Natural killer cell (primary cell): Measurements from ENCODE around the gene KLF3. TPM values are rescaled to one million over a fixed set of nuclear protein-coding genes. Genes with fewer than 3 reads are reported as not detected.

Source experiments
- ATAC-seq, 3 donors: fragments of 150-1000 bp in 2 of 3; fragments of 200-7000 bp in 1 of 3; cut with Tn5 transposase; 1 replicate in 1 of 3; 2 replicates in 2 of 3; pipeline ENCODE4 v1.10.0; 2021; ENCODE audit warnings: mild to moderate bottlenecking in 2 of 3, moderate library complexity in 2 of 3
- DNase-seq, 2 donors: peaks; one replicate each; pipeline versions ENCODE4 v3.0.0 to v3.0.0-alpha.2; 2013 to 2021; ENCODE audit warnings: mixed read lengths in 1 of 2
- H3K27ac ChIP-seq: one replicate; pipeline ENCODE4 v1.5.1; 2013; ENCODE audit warnings: mild to moderate bottlenecking, low read length
- H3K27me3 ChIP-seq: one replicate; pipeline ENCODE4 v1.6.1; 2013; ENCODE audit warnings: low read length; ENCODE audit not compliant: control insufficient read depth, insufficient read depth
- H3K36me3 ChIP-seq: one replicate; pipeline ENCODE4 v1.6.1; 2013; ENCODE audit warnings: low read length; ENCODE audit not compliant: control insufficient read depth, insufficient read depth
- H3K4me1 ChIP-seq: one replicate; pipeline ENCODE4 v1.6.1; 2013; ENCODE audit warnings: low read length; ENCODE audit not compliant: control insufficient read depth, insufficient read depth
- H3K4me3 ChIP-seq: one replicate; pipeline ENCODE4 v1.5.1; 2013; ENCODE audit warnings: low read length
- H3K9me3 ChIP-seq: one replicate; pipeline ENCODE4 v1.6.1; 2013; ENCODE audit warnings: low read length; ENCODE audit not compliant: control insufficient read depth, insufficient read depth
- H3K27ac Mint-ChIP-seq, 2 donors: one replicate each; pipeline ENCODE4 v1.8.0; 2022; ENCODE audit warnings: mild to moderate bottlenecking in 2 of 2, mixed read lengths in 2 of 2, moderate library complexity in 1 of 2
- H3K27me3 Mint-ChIP-seq, 2 donors: one replicate each; pipeline ENCODE4 v1.8.0; 2022; ENCODE audit warnings: low read depth in 2 of 2, mixed read lengths in 2 of 2
- H3K36me3 Mint-ChIP-seq: one replicate; pipeline ENCODE4 v1.8.0; 2022; ENCODE audit warnings: mixed read lengths
- H3K4me1 Mint-ChIP-seq, 2 donors: one replicate each; pipeline ENCODE4 v1.8.0; 2022; ENCODE audit warnings: mixed read lengths in 2 of 2
- H3K4me3 Mint-ChIP-seq: one replicate; pipeline ENCODE4 v1.8.0; 2022; ENCODE audit warnings: mild to moderate bottlenecking, moderate library complexity, mixed read lengths
- H3K9me3 Mint-ChIP-seq, 2 donors: one replicate each; pipeline ENCODE4 v1.8.0; 2022; ENCODE audit warnings: mixed read lengths in 2 of 2
- CTCF ChIP-seq: fragments of 200-600 bp; IDR thresholded peaks from one replicate; pipeline ENCODE4 v1.8.0; 2022; ENCODE audit warnings: antibody characterized with exemption
- WGBS: methylation state at CpG from one replicate; pipeline ENCODE4 v1.1.7; 2013; ENCODE audit warnings: missing lambda C conversion rate; ENCODE audit not compliant: insufficient coverage; 5-methylcytosine and 5-hydroxymethylcytosine counted together
- intact Hi-C: fragments of 100-400 bp; cut with micrococcal nuclease; formaldehyde crosslinking; loops from one replicate; pipeline ENCODE4 v1.14.2; 2022
- total RNA-seq, 4 donors: library from RNA; stranded (reverse); fragments of 120-200 nt in 1 of 4; gene quantifications; one replicate each; pipeline versions ENCODE4 v1.2.3 to v1.2.4, GENCODE V29; 2013 to 2022

Gene KLF3
- total RNA-seq, 3 donors from 2014 or later (not counting 1 experiment from before 2014, with no cell fraction given): 109 to 114 (median 112) TPM

- Histone ChIP-seq H3K9me3 (no peaks in the 10 kb centered on the region), H3K36me3 (no peaks in the 10 kb centered on the region), H3K27ac (peak overlapping the region; percentile 93), H3K4me3 (no peak overlapping the region), H3K27me3 (no peaks in the 10 kb centered on the region), H3K4me1 (peaks cover 54% of the 10 kb centered on the region)
- Mint-ChIP-seq H3K4me1 (peaks cover 71 to 73% of the 10 kb centered on the region in 2 donors), H3K27ac (peak overlapping the region; percentile 99), H3K9me3 (no peaks in the 10 kb centered on the region), H3K4me3 (peak overlapping the region; percentile 61), H3K27me3 (no peaks in the 10 kb centered on the region), H3K36me3 (no peaks in the 10 kb centered on the region)
- ATAC-seq: no peak
- intact Hi-C loops: loop anchor here (5.0 kb wide), 1 partner anchor 1534 kb away; no protein-coding TSS in a partner anchor
- 100% methylated on average over 1 of the region's 2 CpGs for WGBS
- no peak for DNase-seq
- no peak for TF ChIP-seq CTCF
These were observed 4.4 kb downstream of the KLF3 start for GRCh38 chr4:38668203-38668971.

- peaks cover 79 to 82% of the 10 kb centered on the region in 2 donors for H3K4me1 Mint-ChIP-seq
- intact Hi-C loops: loop anchor here (5.0 kb wide), 1 partner anchor 1533 kb away; no protein-coding TSS in a partner anchor
- no peaks in the 10 kb centered on the region for H3K36me3 Mint-ChIP-seq
- peak overlapping the region; percentile 50 for H3K27ac ChIP-seq
- H3K27ac Mint-ChIP-seq: peak overlapping the region; percentile 90 to 99
- H3K4me3 Mint-ChIP-seq: peak overlapping the region; percentile 61
- DNase-seq (peak in 1 of 2 donors; percentile 46), ATAC-seq (no peak)
- no peaks in the 10 kb centered on the region for H3K9me3 ChIP-seq
- H3K4me3 ChIP-seq: no peak overlapping the region
- no peaks in the 10 kb centered on the region for H3K36me3 ChIP-seq
- WGBS: 25% methylated on average over 2 of the region's 3 CpGs
- H3K9me3 Mint-ChIP-seq: no peaks in the 10 kb centered on the region
- peaks cover 62% of the 10 kb centered on the region for H3K4me1 ChIP-seq
- no peak for TF ChIP-seq CTCF
- H3K27me3 ChIP-seq: no peaks in the 10 kb centered on the region
- H3K27me3 Mint-ChIP-seq: no peaks in the 10 kb centered on the region
These were observed 5.2 kb downstream of the KLF3 start for GRCh38 chr4:38669208-38669607.

- no peaks in the 10 kb centered on the region for H3K36me3 Mint-ChIP-seq
- H3K4me1 Mint-ChIP-seq: peaks cover 85 to 88% of the 10 kb centered on the region in 2 donors
- Histone ChIP-seq H3K27me3 (no peaks in the 10 kb centered on the region), H3K4me1 (peaks cover 68% of the 10 kb centered on the region), H3K9me3 (no peaks in the 10 kb centered on the region), H3K4me3 (no peak overlapping the region), H3K36me3 (no peaks in the 10 kb centered on the region), H3K27ac (peak overlapping the region; percentile 54)
- H3K9me3 Mint-ChIP-seq: no peaks in the 10 kb centered on the region
- peak overlapping the region; percentile 78 for H3K4me3 Mint-ChIP-seq
- intact Hi-C loops: loop anchor here (10.0 kb wide), 1 partner anchor 146 kb away; no protein-coding TSS in a partner anchor
- H3K27me3 Mint-ChIP-seq: no peaks in the 10 kb centered on the region
- TF ChIP-seq CTCF: no peak
- WGBS: 87% methylated on average over 5 of the region's 6 CpGs
- ATAC-seq (no peak), DNase-seq (no peak)
- H3K27ac Mint-ChIP-seq: peak overlapping the region; percentile 90 to 99
These were observed 6.3 kb downstream of the KLF3 start for GRCh38 chr4:38670109-38670901.
